Gastroesophageal sphincter (tissue), 4 donors: ENCODE data around the gene PELI1. TPM values are rescaled to one million over a fixed set of nuclear protein-coding genes. Genes with fewer than 3 reads are reported as not detected.

ENCODE experiments used
- ATAC-seq: fragments of 150-250 bp; one replicate; pipeline ENCODE4 v1.9.1; 2016; ENCODE audit warnings: mild to moderate bottlenecking, moderate library complexity
- H3K27ac ChIP-seq, 4 donors: fragments of 200-600 bp; sonication (generic) in 3 of 4; 1 replicate in 3 of 4; 2 replicates in 1 of 4; pipeline ENCODE4 v1.5.1; 2016 to 2019
- H3K27me3 ChIP-seq: fragments of 200-600 bp; sonication (generic); one replicate; pipeline ENCODE4 v1.5.1; 2019
- H3K36me3 ChIP-seq, 2 donors: fragments of 200-600 bp; sonication (generic); one replicate each; pipeline ENCODE4 v1.5.1; 2019; ENCODE audit warnings: control low read depth in 1 of 2
- H3K4me1 ChIP-seq, 3 donors: fragments of 200-600 bp; sonication (generic); 1 replicate in 2 of 3; 2 replicates in 1 of 3; pipeline ENCODE4 v1.5.1; 2016 to 2019; ENCODE audit warnings: control low read depth in 2 of 3
- H3K4me3 ChIP-seq, 2 donors: fragments of 200-600 bp; sonication (generic); one replicate each; pipeline ENCODE4 v1.5.1; 2019; ENCODE audit warnings: mild to moderate bottlenecking in 1 of 2, moderate library complexity in 1 of 2
- H3K9me3 ChIP-seq, 3 donors: fragments of 200-600 bp; sonication (generic); one replicate each; pipeline ENCODE4 v1.5.1; 2017 to 2019; ENCODE audit warnings: control low read depth in 2 of 3
- CTCF ChIP-seq, 4 experiments: fragments of 200-600 bp in 2 of 4; fragments of 450-650 bp in 2 of 4; sonication (generic) in 1 of 4; IDR thresholded peaks; one replicate each; pipeline ENCODE4 v1.5.1; 2017 to 2019; ENCODE audit warnings: antibody characterized with exemption in 4 of 4, mild to moderate bottlenecking in 2 of 4, moderate library complexity in 2 of 4
- EP300 ChIP-seq: sonication (generic); formaldehyde crosslinking; IDR thresholded peaks from one replicate; pipeline ENCODE4 v1.6.1; 2017; ENCODE audit warnings: antibody characterized with exemption, mild to moderate bottlenecking
- POLR2A ChIP-seq, 2 donors: fragments of 450-650 bp; IDR thresholded peaks; one replicate each; pipeline ENCODE4 v1.6.1; 2017; ENCODE audit warnings: antibody characterized with exemption in 2 of 2, mild to moderate bottlenecking in 2 of 2, moderate library complexity in 1 of 2
- POLR2AphosphoS5 ChIP-seq: sonication (generic); formaldehyde crosslinking; IDR thresholded peaks from one replicate; pipeline ENCODE4 v1.6.1; 2017; ENCODE audit warnings: antibody characterized with exemption
- WGBS, 2 donors: methylation state at CpG; one replicate each; pipeline ENCODE4 v1.1.5; 2018; ENCODE audit warnings: low coverage in 1 of 2; 5-methylcytosine and 5-hydroxymethylcytosine counted together
- total RNA-seq, 4 donors: library from RNA; depleted of rRNA; stranded (reverse); fragments of >200 nt; gene quantifications; one replicate each; pipeline ENCODE4 v1.1.0, GENCODE V29; 2016

The PELI1 gene
- total RNA-seq, 4 donors from 2014 or later, result 13.1 to 22.4 (median 20.5) TPM

DNA sequence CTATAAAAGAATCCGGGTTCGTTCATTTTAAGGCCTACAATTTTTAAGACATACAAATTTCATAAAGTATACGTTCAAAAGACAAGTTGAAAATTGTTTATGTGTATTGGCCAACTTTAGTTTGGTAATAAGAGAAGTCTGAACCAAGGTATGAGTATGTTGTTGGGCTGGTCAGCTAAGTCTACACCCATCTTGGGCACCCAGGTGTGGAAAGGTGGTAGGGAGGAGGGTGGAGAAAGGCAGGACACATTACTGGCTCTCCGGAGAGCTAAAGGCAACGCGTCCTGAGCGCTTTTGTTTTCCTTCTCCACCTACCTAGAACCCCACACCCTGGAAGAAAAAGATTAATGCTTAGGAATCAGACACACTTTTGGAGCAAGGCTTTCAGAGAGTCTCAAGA is 899 bp upstream of the PELI1 start:
- Histone ChIP-seq H3K9me3 (no peaks in the 10 kb centered on the region), H3K36me3 (no peaks in the 10 kb centered on the region), H3K27ac (no peak overlapping the region), H3K4me1 (peaks cover 6 to 25% (median 8%) of the 10 kb centered on the region in 3 donors), H3K4me3 (no peak overlapping the region), H3K27me3 (no peaks in the 10 kb centered on the region)
- TF ChIP-seq CTCF (IDR thresholded peaks at IDR 0.05) (no peak), POLR2AphosphoS5 (no peak), POLR2A (IDR thresholded peaks at IDR 0.05) (no peak), EP300 (no peak)
- ATAC-seq, result no peak
- WGBS, 2 donors, result 93 to 94% methylated on average over 7 of the region's 7 CpGs

- no peaks in the 10 kb centered on the region for H3K27me3 ChIP-seq
- peak overlapping the region; percentile 67 to 87 for H3K4me3 ChIP-seq
- no peak for TF ChIP-seq POLR2A (IDR thresholded peaks at IDR 0.05)
- TF ChIP-seq CTCF (IDR thresholded peaks at IDR 0.05), result no peak
- no peak for TF ChIP-seq EP300
- no peak for TF ChIP-seq POLR2AphosphoS5
- peak; percentile 44 for ATAC-seq
- H3K27ac ChIP-seq, result peak overlapping the region; percentile 93 to 99 (median 96)
- WGBS, 2 donors, result 0% methylated on average over 27 to 28 of the region's 69 CpGs
- no peaks in the 10 kb centered on the region for H3K36me3 ChIP-seq
- H3K9me3 ChIP-seq, result no peaks in the 10 kb centered on the region
- H3K4me1 ChIP-seq, result peaks cover 8 to 42% (median 19%) of the 10 kb centered on the region in 3 donors
Observed at GRCh38 chr2:64143169-64144056, 807 bp downstream of the PELI1 start.

- no peak for ATAC-seq
- H3K9me3 ChIP-seq, result no peaks in the 10 kb centered on the region
- H3K36me3 ChIP-seq, result no peaks in the 10 kb centered on the region
- peaks cover 8 to 48% (median 19%) of the 10 kb centered on the region in 3 donors for H3K4me1 ChIP-seq
- peak overlapping the region; percentile 67 to 87 for H3K4me3 ChIP-seq
- H3K27ac ChIP-seq, result peak overlapping the region; percentile 93 to 99 (median 96)
- TF ChIP-seq POLR2A (IDR thresholded peaks at IDR 0.05), result no peak
- TF ChIP-seq POLR2AphosphoS5, result no peak
- TF ChIP-seq EP300, result no peak
- no peak for TF ChIP-seq CTCF (IDR thresholded peaks at IDR 0.05)
- 6 to 13% methylated on average over 3 of the region's 3 CpGs for WGBS, 2 donors
- no peaks in the 10 kb centered on the region for H3K27me3 ChIP-seq
Observed at GRCh38 chr2:64142741-64143168, 1.5 kb downstream of the PELI1 start.

- H3K27ac ChIP-seq, result peak overlapping the region; percentile 43 to 99 (median 81)
- no peak for ATAC-seq
- no peaks in the 10 kb centered on the region for H3K27me3 ChIP-seq
- H3K4me3 ChIP-seq, result peak overlapping the region; percentile 67 to 87
- peaks cover 8 to 56% (median 19%) of the 10 kb centered on the region in 3 donors for H3K4me1 ChIP-seq
- TF ChIP-seq EP300 (no peak), CTCF (IDR thresholded peaks at IDR 0.05) (no peak), POLR2AphosphoS5 (no peak), POLR2A (IDR thresholded peaks at IDR 0.05) (no peak)
- WGBS, 2 donors, result 12 to 17% methylated on average over 2 of the region's 2 CpGs
- no peaks in the 10 kb centered on the region for H3K9me3 ChIP-seq
- no peaks in the 10 kb centered on the region for H3K36me3 ChIP-seq
Observed at GRCh38 chr2:64141674-64142405, 2.4 kb downstream of the PELI1 start.
